ENCODE results near the gene TTC5. TPM values are rescaled to one million over a fixed set of nuclear protein-coding genes. Genes with fewer than 3 reads are reported as not detected.
A peak's percentile ranks its signal among the peaks of the same experiment; 100 is the strongest.

TTC5 gene
- total RNA-seq, 1 donor from 2014 or later: 29.4 TPM

DNA sequence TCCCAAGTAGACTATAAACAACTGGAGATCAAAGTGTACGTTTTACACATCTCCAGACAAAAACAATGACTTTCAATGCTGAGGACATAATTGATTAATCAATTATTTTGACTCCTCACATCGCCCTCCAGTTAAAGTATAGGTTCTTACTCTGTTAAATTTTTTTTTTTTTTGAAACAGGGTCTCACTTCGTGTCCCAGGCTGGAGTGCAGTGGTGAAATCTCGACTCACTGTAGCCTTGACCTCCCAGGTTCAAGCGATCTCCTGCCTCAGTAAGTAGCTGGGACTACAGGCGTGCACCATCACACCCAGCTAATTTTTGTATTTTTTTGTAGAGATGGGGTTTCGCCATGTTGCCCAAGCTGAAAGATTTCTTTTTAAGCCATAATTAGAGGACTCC is 28.3 kb upstream of the TTC5 start:
- Mint-ChIP-seq H3K9me3 (ENCODE audit: low read depth) (no peaks in the 10 kb centered on the region), H3K4me1 (ENCODE audit: low read depth) (peaks cover 20% of the 10 kb centered on the region), H3K27ac (peak overlapping the region; percentile 100), H3K27me3 (no peaks in the 10 kb centered on the region), H3K36me3 (ENCODE audit: insufficient read depth) (peaks cover 3% of the 10 kb centered on the region), H3K4me3 (ENCODE audit: low read depth) (peak overlapping the region; percentile 100)
- TF ChIP-seq, protein P1, sequence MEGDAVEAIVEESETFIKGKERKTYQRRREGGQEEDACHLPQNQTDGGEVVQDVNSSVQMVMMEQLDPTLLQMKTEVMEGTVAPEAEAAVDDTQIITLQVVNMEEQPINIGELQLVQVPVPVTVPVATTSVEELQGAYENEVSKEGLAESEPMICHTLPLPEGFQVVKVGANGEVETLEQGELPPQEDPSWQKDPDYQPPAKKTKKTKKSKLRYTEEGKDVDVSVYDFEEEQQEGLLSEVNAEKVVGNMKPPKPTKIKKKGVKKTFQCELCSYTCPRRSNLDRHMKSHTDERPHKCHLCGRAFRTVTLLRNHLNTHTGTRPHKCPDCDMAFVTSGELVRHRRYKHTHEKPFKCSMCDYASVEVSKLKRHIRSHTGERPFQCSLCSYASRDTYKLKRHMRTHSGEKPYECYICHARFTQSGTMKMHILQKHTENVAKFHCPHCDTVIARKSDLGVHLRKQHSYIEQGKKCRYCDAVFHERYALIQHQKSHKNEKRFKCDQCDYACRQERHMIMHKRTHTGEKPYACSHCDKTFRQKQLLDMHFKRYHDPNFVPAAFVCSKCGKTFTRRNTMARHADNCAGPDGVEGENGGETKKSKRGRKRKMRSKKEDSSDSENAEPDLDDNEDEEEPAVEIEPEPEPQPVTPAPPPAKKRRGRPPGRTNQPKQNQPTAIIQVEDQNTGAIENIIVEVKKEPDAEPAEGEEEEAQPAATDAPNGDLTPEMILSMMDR (IDR thresholded peaks at IDR 0.05; ENCODE audit: unreplicated experiment): no peak
- no peak for DNase-seq (ENCODE audit: low spot score, unreplicated experiment)

GRCh38 chr14:20333494-20333841 is 27.7 kb upstream of the TTC5 start:
- TF ChIP-seq, protein P1 (IDR thresholded peaks at IDR 0.05; ENCODE audit: unreplicated experiment): no peak
- Mint-ChIP-seq H3K4me1 (ENCODE audit: low read depth) (peaks cover 20% of the 10 kb centered on the region), H3K9me3 (ENCODE audit: low read depth) (no peaks in the 10 kb centered on the region), H3K27me3 (no peaks in the 10 kb centered on the region), H3K36me3 (ENCODE audit: insufficient read depth) (peaks cover 3% of the 10 kb centered on the region), H3K4me3 (ENCODE audit: low read depth) (peak overlapping the region; percentile 100), H3K27ac (peak overlapping the region; percentile 100)
- no peak for DNase-seq (ENCODE audit: low spot score, unreplicated experiment)

GRCh38 chr14:20332788-20333493 is 27.2 kb upstream of the TTC5 start, which contains the start of gene CCNB1IP1:
CCNB1IP1 (minus strand) TSS chr14:20333279; CDS start chr14:20316523, 16,756 bp downstream.
- H3K4me3 Mint-ChIP-seq (ENCODE audit: low read depth): peak within 1 kb of the TSS; percentile 100
- peak within 1 kb of the TSS; percentile 100 for H3K27ac Mint-ChIP-seq

DNA sequence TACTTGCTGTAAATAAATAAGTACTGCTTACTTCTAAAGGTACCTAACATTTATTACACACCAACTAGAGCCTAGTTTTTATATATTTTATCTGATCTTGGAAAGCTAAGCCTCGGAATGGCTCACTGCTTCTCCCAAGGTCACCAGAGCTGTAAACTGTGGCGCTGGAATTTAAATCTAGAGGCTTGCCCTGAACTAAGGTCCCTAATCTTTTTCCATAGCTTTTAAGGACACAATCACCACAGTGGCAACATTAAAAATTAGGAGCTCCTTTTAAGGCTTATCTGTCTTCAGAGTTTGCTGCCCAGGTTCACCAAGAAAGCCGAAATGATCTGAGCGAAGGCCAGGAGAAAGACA is 26.7 kb upstream of the TTC5 start:
- H3K9me3 Mint-ChIP-seq (ENCODE audit: low read depth): no peaks in the 10 kb centered on the region
- peaks cover 24% of the 10 kb centered on the region for H3K4me1 Mint-ChIP-seq (ENCODE audit: low read depth)
- no peak for DNase-seq (ENCODE audit: low spot score, unreplicated experiment)
- H3K4me3 Mint-ChIP-seq (ENCODE audit: low read depth): peak overlapping the region; percentile 100
- H3K27ac Mint-ChIP-seq: peak overlapping the region; percentile 100
- H3K36me3 Mint-ChIP-seq (ENCODE audit: insufficient read depth): peaks cover 3% of the 10 kb centered on the region
- TF ChIP-seq, protein P1 (IDR thresholded peaks at IDR 0.05; ENCODE audit: unreplicated experiment): peak; percentile 4
- no peaks in the 10 kb centered on the region for H3K27me3 Mint-ChIP-seq

More at GRCh38 chr14:20332788-20333493, 27.2 kb upstream of the TTC5 start, which contains the start of gene CCNB1IP1:
- no peaks in the 10 kb centered on the region for H3K9me3 Mint-ChIP-seq (ENCODE audit: low read depth)
- peak; percentile 14 for DNase-seq (ENCODE audit: low spot score, unreplicated experiment)
- H3K36me3 Mint-ChIP-seq (ENCODE audit: insufficient read depth): peaks cover 3% of the 10 kb centered on the region
- no peaks in the 10 kb centered on the region for H3K27me3 Mint-ChIP-seq
- peaks cover 20% of the 10 kb centered on the region for H3K4me1 Mint-ChIP-seq (ENCODE audit: low read depth)
- TF ChIP-seq, protein P1 (IDR thresholded peaks at IDR 0.05; ENCODE audit: unreplicated experiment): no peak

DNA sequence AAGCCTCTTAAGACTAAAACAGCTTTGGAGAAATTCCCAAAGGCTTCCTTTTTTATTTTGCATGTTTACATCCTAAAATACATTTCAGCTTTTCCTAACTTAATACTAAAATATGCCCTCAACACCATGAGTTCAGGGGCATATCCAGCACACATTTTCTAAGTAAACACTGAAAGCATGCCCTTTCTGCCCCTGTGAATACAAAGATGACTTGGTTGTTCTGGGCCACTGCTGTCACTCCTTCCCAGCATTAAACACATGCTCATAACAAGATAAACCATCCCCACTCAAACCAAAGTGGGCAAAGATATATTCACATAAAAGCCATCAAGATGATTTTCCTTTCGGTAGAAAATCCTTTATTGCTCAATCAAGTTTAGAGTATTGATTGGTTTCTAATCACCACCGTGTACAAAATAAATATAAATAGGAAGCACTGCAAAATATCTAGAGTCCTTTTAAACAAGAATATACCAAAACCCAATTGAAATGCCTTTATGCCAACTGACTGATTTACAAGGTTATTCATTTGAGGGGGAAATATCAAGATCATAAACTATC is 25.4 kb upstream of the TTC5 start:
- peak overlapping the region; percentile 71 for H3K27ac Mint-ChIP-seq
- no peaks in the 10 kb centered on the region for H3K9me3 Mint-ChIP-seq (ENCODE audit: low read depth)
- TF ChIP-seq, protein P1 (IDR thresholded peaks at IDR 0.05; ENCODE audit: unreplicated experiment): no peak
- no peak for DNase-seq (ENCODE audit: low spot score, unreplicated experiment)
- no peaks in the 10 kb centered on the region for H3K27me3 Mint-ChIP-seq
- H3K4me1 Mint-ChIP-seq (ENCODE audit: low read depth): peaks cover 25% of the 10 kb centered on the region
- H3K36me3 Mint-ChIP-seq (ENCODE audit: insufficient read depth): peaks cover 3% of the 10 kb centered on the region
- peak overlapping the region; percentile 68 for H3K4me3 Mint-ChIP-seq (ENCODE audit: low read depth)

Measured in progenitor cell of endocrine pancreas (in vitro differentiated cells).